ENCODE results near the gene KBTBD2.
"Not testable (repeated sequence)": the region's sequence is repeated elsewhere in the genome, so short reads cannot be mapped to it uniquely, and the experiment has no call there.

Gene KBTBD2

GRCh38 chr7:32893207-32893524 lies 1.6 kb upstream of the KBTBD2 start:
- no peak for DNase-seq (ENCODE audit: low read depth)

DNA sequence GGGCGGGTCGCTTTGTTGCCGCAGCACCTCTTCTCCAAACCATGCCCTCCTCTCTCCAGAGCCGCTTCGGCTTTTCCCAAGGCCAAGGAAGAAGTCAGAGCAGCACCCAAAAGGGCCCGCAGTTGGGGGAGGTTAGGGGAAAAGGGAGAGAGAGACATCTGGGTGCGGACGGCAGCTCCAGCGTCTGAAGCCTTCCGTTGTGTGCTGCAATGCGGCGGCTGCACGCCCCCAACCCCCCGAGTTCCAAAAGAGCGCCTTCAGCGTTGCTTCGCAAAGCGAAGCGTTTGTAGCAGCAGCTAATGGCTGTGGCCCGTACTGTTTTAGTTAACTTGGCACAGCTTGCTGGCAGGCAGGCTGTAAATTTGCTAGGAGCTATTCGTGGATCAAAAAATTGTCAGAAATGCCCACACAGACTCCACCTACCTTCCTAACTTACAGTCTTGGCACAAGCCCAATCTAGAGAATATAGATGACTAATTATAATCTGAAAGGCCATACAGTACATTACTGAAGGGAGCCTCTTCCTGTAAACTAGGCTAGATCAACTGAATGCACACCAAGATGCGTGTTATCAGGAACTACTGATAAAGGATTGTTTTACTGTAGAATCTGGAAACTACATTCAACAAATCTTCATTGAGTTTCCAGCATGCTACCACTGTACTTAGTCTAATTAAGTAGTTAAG lies 1.1 kb upstream of the KBTBD2 start:
- no peak for DNase-seq (ENCODE audit: low read depth)

DNA sequence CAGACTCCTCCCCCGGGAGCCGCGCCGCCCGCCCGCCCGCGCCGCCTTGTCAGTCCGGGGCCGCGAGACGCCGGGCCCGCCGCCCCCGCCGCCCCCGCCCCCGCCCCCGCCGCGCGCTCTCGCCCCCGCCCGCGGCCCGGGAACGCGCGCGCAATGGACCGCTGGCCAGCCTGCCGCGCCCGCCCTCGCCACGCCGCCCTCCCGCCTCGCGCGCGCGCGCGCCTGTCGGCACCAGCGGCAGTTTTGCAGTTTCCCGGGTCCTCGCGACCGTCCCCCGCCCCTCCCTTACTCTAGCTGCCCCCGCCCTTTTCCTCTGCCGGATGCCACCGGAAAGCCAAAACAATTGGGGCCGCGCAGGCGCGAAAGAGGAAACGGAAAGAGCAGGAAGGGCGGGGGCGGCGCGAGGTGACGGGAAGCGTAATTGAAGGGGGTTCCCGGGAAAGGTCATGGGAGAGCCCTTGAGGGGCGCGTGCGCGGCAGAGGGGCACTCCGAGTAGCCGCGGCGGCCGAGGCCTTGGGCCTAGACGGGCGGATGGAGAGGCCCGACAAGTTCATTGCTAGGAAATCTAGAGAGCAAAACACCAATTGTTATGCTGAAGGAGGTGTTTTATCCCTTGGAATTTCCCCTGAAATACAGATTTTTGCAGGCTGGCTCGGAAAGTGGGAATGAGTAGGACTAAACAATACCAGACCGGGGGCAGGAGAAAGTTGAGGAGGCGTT lies 400 bp upstream of the KBTBD2 start:
- peak; percentile 96 for DNase-seq (ENCODE audit: low read depth)

GRCh38 chr7:32890793-32891042 lies 842 bp downstream of the KBTBD2 start:
- no peak for DNase-seq (ENCODE audit: low read depth)

DNA sequence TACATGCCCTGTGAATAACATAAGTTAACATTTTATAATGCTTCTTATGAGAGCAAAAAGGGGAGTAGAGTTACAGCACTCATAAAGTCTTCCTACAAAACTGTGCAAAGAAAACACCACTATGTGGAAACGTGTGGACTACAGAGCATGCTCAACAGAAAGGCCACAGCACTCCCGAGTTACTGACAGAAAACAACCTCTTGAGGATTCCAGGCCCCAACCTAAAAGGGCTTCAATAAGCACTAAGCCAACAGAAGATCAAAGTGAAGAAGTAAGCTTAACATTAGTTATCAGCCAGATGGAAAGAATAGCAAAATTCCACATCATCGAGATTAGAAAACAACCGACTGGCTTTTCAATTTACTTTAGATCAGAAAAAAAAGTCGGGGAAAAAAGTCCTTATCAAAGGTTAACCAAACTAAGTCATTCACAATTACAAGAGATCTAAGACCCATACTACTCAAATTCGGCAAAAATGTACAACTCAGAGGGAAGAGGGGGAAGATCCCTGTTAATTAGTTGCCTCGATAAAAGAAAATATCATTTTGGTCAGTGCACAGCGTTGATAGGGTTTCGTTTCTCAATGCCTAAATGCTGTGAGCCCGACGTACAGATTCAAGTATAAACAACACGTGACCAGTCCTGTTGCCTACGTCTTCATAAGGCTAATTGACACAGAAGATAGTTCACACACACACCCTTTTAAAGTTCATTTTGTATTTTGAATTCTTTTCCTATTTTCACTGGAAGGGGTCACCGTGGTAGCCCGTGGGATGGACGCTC lies 1.4 kb downstream of the KBTBD2 start:
- DNase-seq (ENCODE audit: low read depth): peak; percentile 46

GRCh38 chr7:32888505-32888904 lies 3.1 kb downstream of the KBTBD2 start:
- DNase-seq (ENCODE audit: low read depth): no peak

- DNase-seq (ENCODE audit: low read depth): no peak
These were observed 4.2 kb downstream of the KBTBD2 start for GRCh38 chr7:32887395-32887794.

- no peak for DNase-seq (ENCODE audit: low read depth)
These were observed 10.2 kb downstream of the KBTBD2 start for GRCh38 chr7:32881074-32881982.

GRCh38 chr7:32879460-32879859 lies 12.1 kb downstream of the KBTBD2 start:
- DNase-seq (ENCODE audit: low read depth): no peak

GRCh38 chr7:32878023-32878422 lies 13.5 kb downstream of the KBTBD2 start:
- not testable (repeated sequence) for DNase-seq (ENCODE audit: low read depth)

GRCh38 chr7:32872421-32872820 lies 19.1 kb downstream of the KBTBD2 start:
- DNase-seq (ENCODE audit: low read depth): no peak

GRCh38 chr7:32871624-32872371 lies 19.8 kb downstream of the KBTBD2 start:
- DNase-seq (ENCODE audit: low read depth): no peak

DNA sequence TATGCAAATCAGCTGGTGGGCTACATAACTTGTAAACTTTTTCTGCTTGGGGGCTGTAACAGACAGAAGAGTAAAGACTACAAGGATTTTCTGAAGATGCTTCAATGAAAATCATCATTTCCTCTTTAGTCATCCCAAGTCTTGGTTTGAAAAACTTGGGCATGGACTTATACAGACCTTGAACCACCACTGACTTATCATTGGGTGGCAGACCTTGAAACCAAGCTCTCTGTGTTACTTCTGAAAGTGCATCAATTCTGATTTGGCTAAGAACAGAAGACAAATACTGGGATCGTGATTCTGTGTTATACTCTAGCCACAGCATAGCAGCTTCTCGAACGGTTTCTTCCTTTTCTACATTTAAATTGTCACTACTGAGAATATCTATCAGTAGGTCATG lies 21.3 kb downstream of the KBTBD2 start:
- DNase-seq (ENCODE audit: low read depth): no peak

GRCh38 chr7:32869716-32870115 lies 21.8 kb downstream of the KBTBD2 start:
- no peak for DNase-seq (ENCODE audit: low read depth)

DNA sequence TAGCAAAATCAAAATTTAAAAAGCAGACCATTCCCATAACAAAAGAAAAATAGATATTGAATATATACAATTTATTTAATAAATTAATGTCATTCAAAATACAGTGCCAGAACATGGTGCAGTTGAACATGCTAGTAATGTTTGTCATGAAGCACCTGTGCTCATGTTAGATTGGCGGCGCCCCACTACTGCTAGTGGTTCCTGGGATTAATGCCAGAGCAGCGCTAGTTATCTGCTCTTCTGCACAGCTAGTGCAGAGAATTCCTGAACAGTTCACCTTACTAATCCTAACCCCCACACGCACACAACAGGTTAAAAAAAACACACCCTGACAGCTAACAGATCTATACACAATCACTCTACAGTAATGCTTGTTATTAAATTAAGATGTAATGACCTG lies 23.4 kb downstream of the KBTBD2 start:
- no peak for DNase-seq (ENCODE audit: low read depth)

GRCh38 chr7:32865448-32866030 lies 26.0 kb downstream of the KBTBD2 start:
- DNase-seq (ENCODE audit: low read depth): no peak

- DNase-seq (ENCODE audit: low read depth): not testable (repeated sequence)
These were observed 27.7 kb downstream of the KBTBD2 start for GRCh38 chr7:32863872-32864271.

DNA sequence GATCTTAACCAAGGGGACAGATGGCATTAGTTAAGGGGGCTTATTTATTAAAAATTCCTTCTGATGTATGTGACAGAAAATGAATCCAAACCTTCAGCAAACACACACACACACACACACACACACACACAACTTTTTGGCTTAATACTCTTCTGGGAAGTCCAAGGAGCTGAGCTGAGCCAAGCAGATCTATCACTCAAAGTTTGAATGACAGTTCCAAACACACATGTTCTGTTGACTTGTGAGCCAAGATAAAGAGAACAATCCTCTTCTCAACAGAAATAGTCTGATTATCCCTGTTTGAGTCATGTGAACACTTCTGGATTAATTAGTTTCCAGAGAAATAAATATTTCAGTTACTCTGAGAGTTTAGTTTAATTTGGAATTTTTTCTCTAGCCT lies 31.5 kb downstream of the KBTBD2 start:
- DNase-seq (ENCODE audit: low read depth): no peak

DNA sequence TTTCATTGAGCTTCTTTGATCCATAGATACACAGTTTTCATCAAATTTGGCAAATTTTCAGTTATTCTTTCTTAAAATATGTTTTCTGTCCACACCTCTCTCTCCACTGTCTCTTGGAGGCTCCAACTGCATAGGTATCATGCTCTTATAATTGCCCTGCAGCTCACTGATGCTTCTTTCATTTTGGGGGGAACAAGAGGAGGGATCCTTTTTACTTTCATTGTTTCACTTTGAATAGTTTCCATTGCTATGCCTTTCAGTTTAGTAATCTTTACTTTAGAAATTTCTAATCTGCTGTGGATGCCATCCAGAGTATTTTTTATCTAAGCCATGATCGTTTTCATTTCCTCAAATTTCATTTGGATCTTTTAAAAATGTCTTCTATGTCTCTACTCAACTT lies 32.9 kb downstream of the KBTBD2 start:
- DNase-seq (ENCODE audit: low read depth): no peak

- DNase-seq (ENCODE audit: low read depth): not testable (repeated sequence)
These were observed 34.5 kb downstream of the KBTBD2 start for GRCh38 chr7:32857063-32857462.
